A549 (cell line): ENCODE data around the gene RAD51B. TPM values are rescaled to one million over a fixed set of nuclear protein-coding genes. Genes with fewer than 3 reads are reported as not detected.

ENCODE experiments used
- ATAC-seq, 2 experiments: fragments of 200-7000 bp in 1 of 2; fragments of >200 bp in 1 of 2; cut with Nextera tagmentation in 1 of 2; cut with Tn5 transposase in 1 of 2; 3 replicates each; pipeline versions ENCODE4 v1.8.0 to v1.9.1; 2018 to 2020; ENCODE audit warnings: mild to moderate bottlenecking in 1 of 2, moderate library complexity in 1 of 2
- CTCF ChIA-PET: fragments of 300-600 bp; sonication (Branson Sonifier 250); formaldehyde crosslinking; extraction: SDS; loops from one replicate; lab custom pipeline; 2021; ENCODE audit warnings: antibody characterized with exemption, inconsistent platforms; lab: Yijun Ruan, JAX
- POLR2A ChIA-PET: fragments of 350-600 bp; formaldehyde crosslinking; extraction: SDS; loops from one replicate; lab custom pipeline; 2021; ENCODE audit warnings: antibody characterized with exemption, inconsistent platforms; lab: Yijun Ruan, JAX
- DNase-seq, 2 experiments: peaks; one replicate each; pipeline versions ENCODE4 v3.0.0 to v3.0.0-alpha.2; 2011 to 2016; ENCODE audit warnings: low read depth in 1 of 2, low spot score in 1 of 2
- FAIRE-seq: peaks from 2 replicates; lab custom pipeline; 2011; peaks lifted over from hg19 to GRCh38; lab: Jason Lieb, UNC
- H3K27ac ChIP-seq, 2 experiments: fragments of >200 bp; sonication (Bioruptor Twin); formaldehyde crosslinking; 3 replicates each; pipeline ENCODE4 v1.5.1; 2016 to 2017
- H3K4me1 ChIP-seq: fragments of >200 bp; sonication (Bioruptor Twin); formaldehyde crosslinking; 3 replicates; pipeline ENCODE4 v1.6.1; 2016
- H3K4me2 ChIP-seq: fragments of >200 bp; sonication (Bioruptor Twin); formaldehyde crosslinking; 3 replicates; pipeline ENCODE4 v1.6.1; 2016
- H3K4me3 ChIP-seq: fragments of >200 bp; sonication (Bioruptor Twin); formaldehyde crosslinking; 3 replicates; pipeline ENCODE4 v1.5.1; 2016
- H3K9me3 ChIP-seq: fragments of >200 bp; sonication (Bioruptor Twin); formaldehyde crosslinking; 3 replicates; pipeline ENCODE4 v1.6.1; 2016
- BCL3 ChIP-seq: fragments of >200 bp; sonication (Bioruptor Twin); formaldehyde crosslinking; IDR thresholded peaks from 3 replicates; pipeline ENCODE4 v1.6.1; 2016
- CHD4 ChIP-seq: fragments of 200-600 bp; sonication (generic); IDR thresholded peaks from 2 replicates; pipeline ENCODE4 v1.6.1; 2016; ENCODE audit warnings: antibody characterized with exemption, mild to moderate bottlenecking, borderline replicate concordance
- CTCF ChIP-seq: fragments of >200 bp; sonication (Bioruptor Twin); formaldehyde crosslinking; IDR thresholded peaks from 3 replicates; pipeline ENCODE4 v1.5.1; 2016
- EHF ChIP-seq: fragments of 250-450 bp; sonication (Bioruptor Pico); IDR thresholded peaks from 2 replicates; pipeline ENCODE4 v1.5.0; 2020; ENCODE audit warnings: mild to moderate bottlenecking
- ELK1 ChIP-seq: fragments of 150-350 bp; IDR thresholded peaks from 2 replicates; pipeline ENCODE4 v1.6.1; 2014; ENCODE audit warnings: low read depth, mild to moderate bottlenecking, low read length
- FOSB ChIP-seq: fragments of 250-450 bp; sonication (Bioruptor Pico); IDR thresholded peaks from 2 replicates; pipeline ENCODE4 v1.5.0; 2020; ENCODE audit warnings: mild to moderate bottlenecking, moderate library complexity
- FOSL2 ChIP-seq, 2 experiments: fragments of 450-650 bp in 1 of 2; fragments of >200 bp in 1 of 2; sonication (Bioruptor Twin) in 1 of 2; formaldehyde crosslinking; IDR thresholded peaks; 2 replicates each; pipeline versions ENCODE4 v1.5.0 to v1.6.1; 2016 to 2020; ENCODE audit warnings: mild to moderate bottlenecking in 1 of 2, moderate library complexity in 1 of 2
- FOXS1 ChIP-seq: fragments of 250-450 bp; sonication (Bioruptor Pico); IDR thresholded peaks from 2 replicates; pipeline ENCODE4 v1.5.0; 2020; ENCODE audit warnings: mild to moderate bottlenecking, moderate library complexity
- HDAC2 ChIP-seq: fragments of 200-600 bp; sonication (generic); IDR thresholded peaks from 2 replicates; pipeline ENCODE4 v1.6.1; 2016
- HOXB5 ChIP-seq: fragments of 250-450 bp; sonication (Bioruptor Pico); IDR thresholded peaks from 2 replicates; pipeline ENCODE4 v1.5.0; 2020; ENCODE audit warnings: mild to moderate bottlenecking, moderate library complexity
- JUN ChIP-seq, 2 experiments: fragments of >200 bp; sonication (Bioruptor Twin); formaldehyde crosslinking; IDR thresholded peaks; 2 replicates in 1 of 2; 3 replicates in 1 of 2; pipeline ENCODE4 v1.6.1; 2016 to 2017
- JUNB ChIP-seq: fragments of >200 bp; sonication (Bioruptor Twin); formaldehyde crosslinking; IDR thresholded peaks from 2 replicates; pipeline ENCODE4 v1.6.1; 2016
- MAX ChIP-seq: IDR thresholded peaks from 2 replicates; pipeline ENCODE4 v1.6.1; 2012
- MYC ChIP-seq: IDR thresholded peaks from 2 replicates; pipeline ENCODE4 v1.6.1; 2012; ENCODE audit warnings: mild to moderate bottlenecking, inconsistent platforms, low read length, improper control_type of control experiment, borderline replicate concordance
- NFE2L2 ChIP-seq: fragments of 150-350 bp; conservative IDR thresholded peaks from 2 replicates; pipeline ENCODE4 v1.6.1; 2014; ENCODE audit warnings: low read length
- NPAS2 ChIP-seq: fragments of 250-450 bp; sonication (Bioruptor Pico); IDR thresholded peaks from 2 replicates; pipeline ENCODE4 v1.8.0; 2022; ENCODE audit warnings: mild to moderate bottlenecking, moderate library complexity, borderline replicate concordance
- NR3C1 ChIP-seq: fragments of >200 bp; sonication (Bioruptor Twin); formaldehyde crosslinking; IDR thresholded peaks from 3 replicates; pipeline ENCODE4 v1.6.1; 2017
- PBX3 ChIP-seq: IDR thresholded peaks from 2 replicates; pipeline ENCODE4 v1.6.1; 2012
- POLR2A ChIP-seq: IDR thresholded peaks from 2 replicates; pipeline ENCODE4 v1.6.1; 2012; ENCODE audit warnings: mild to moderate bottlenecking, low read length
- RARB ChIP-seq: fragments of 250-450 bp; sonication (Bioruptor Pico); IDR thresholded peaks from 2 replicates; pipeline ENCODE4 v1.8.0; 2021; ENCODE audit warnings: mild to moderate bottlenecking, moderate library complexity
- RCOR1 ChIP-seq: fragments of 150-350 bp; IDR thresholded peaks from 2 replicates; pipeline ENCODE4 v1.6.1; 2014; ENCODE audit warnings: antibody characterized with exemption, low read length, low read depth
- RFX5 ChIP-seq: fragments of 450-650 bp; IDR thresholded peaks from 2 replicates; pipeline ENCODE4 v1.7.1; 2014; ENCODE audit warnings: antibody characterized with exemption, mild to moderate bottlenecking, moderate library complexity
- RNF2 ChIP-seq: fragments of 200-600 bp; sonication (generic); IDR thresholded peaks from 2 replicates; pipeline ENCODE4 v1.6.1; 2016; ENCODE audit warnings: low read depth, mild to moderate bottlenecking, antibody characterized with exemption, moderate library complexity, borderline replicate concordance
- ZC3H11A ChIP-seq: fragments of 450-650 bp; IDR thresholded peaks from 2 replicates; pipeline ENCODE4 v1.6.1; 2014; ENCODE audit warnings: antibody characterized with exemption, mild to moderate bottlenecking
- ZSCAN20 ChIP-seq: fragments of 250-450 bp; sonication (Bioruptor Pico); IDR thresholded peaks from 2 replicates; pipeline ENCODE4 v1.8.0; 2022; ENCODE audit warnings: mild to moderate bottlenecking, moderate library complexity
- WGBS: methylation state at CpG from one replicate; pipeline ENCODE4 v1.1.6; 2017; ENCODE audit errors: missing lambda C conversion rate; 5-methylcytosine and 5-hydroxymethylcytosine counted together
- polyA plus RNA-seq, 4 experiments: library from polyadenylated mRNA; depleted of rRNA in 3 of 4; stranded (reverse); fragments of >200 nt; fragmentation: RNase III in 1 of 4; extraction: RNeasy Plus Mini Kit Qiagen cat#74134 plus additional on column Dnase treatment in 1 of 4; gene quantifications; 2 replicates in 3 of 4; 3 replicates in 1 of 4; pipeline ENCODE4 v1.2.3, GENCODE V29; 2011 to 2017

The RAD51B gene
- polyA plus RNA-seq, 2 of the 4 experiments (the other 2 are of a cell fraction) = 7.2 to 10.8 TPM

GRCh38 chr14:67990576-67990975, 171.0 kb downstream of the RAD51B start:
- no peak for ATAC-seq
- ChIA-PET POLR2A (no interaction called here), CTCF (no interaction called here)
- no peaks in the 10 kb centered on the region for H3K9me3 ChIP-seq
- 90% methylated on average over 3 of the region's 3 CpGs for WGBS
- no peak overlapping the region for H3K4me3 ChIP-seq
- TF ChIP-seq NR3C1 = no peak
- no peaks in the 10 kb centered on the region for H3K4me1 ChIP-seq
- no peak for FAIRE-seq
- H3K27ac ChIP-seq = no peak overlapping the region
- no peak for DNase-seq
- H3K4me2 ChIP-seq = no peak overlapping the region

- TF ChIP-seq EHF (CRISPR knock-in tag) = no peak
- no peak for TF ChIP-seq POLR2A
- no peak for TF ChIP-seq RARB
- TF ChIP-seq FOXS1 (CRISPR knock-in tag) = no peak
- TF ChIP-seq RCOR1 = no peak
- no peak for TF ChIP-seq FOSB (CRISPR knock-in tag)
- no peak for TF ChIP-seq RNF2
- no peak for TF ChIP-seq CHD4
- TF ChIP-seq HOXB5 (CRISPR knock-in tag) = no peak
- no peak for TF ChIP-seq CTCF
- no peak for TF ChIP-seq ELK1
- TF ChIP-seq NFE2L2 = no peak
- TF ChIP-seq MAX = no peak
- no peak for TF ChIP-seq JUNB
- TF ChIP-seq ZSCAN20 (CRISPR knock-in tag) = no peak
- no peak for TF ChIP-seq NPAS2 (CRISPR knock-in tag)
- CTCF ChIA-PET = no interaction called here
- Histone ChIP-seq H3K4me1 (peaks cover 11% of the 10 kb centered on the region), H3K4me2 (no peak overlapping the region), H3K27ac (no peak overlapping the region; a peak in 1 of 6 replicates), H3K9me3 (no peaks in the 10 kb centered on the region), H3K4me3 (no peak overlapping the region)
- POLR2A ChIA-PET = no interaction called here
- peak; percentile 23 for FAIRE-seq
- no peak for DNase-seq
- no peak for ATAC-seq
Observed at GRCh38 chr14:67994531-67994930, 175.0 kb downstream of the RAD51B start.

GRCh38 chr14:67996235-67996634, 176.7 kb downstream of the RAD51B start:
- no peak overlapping the region for H3K4me3 ChIP-seq
- TF ChIP-seq ZC3H11A (peak; percentile 81), PBX3 (no peak)
- CTCF ChIA-PET = no interaction called here
- no peaks in the 10 kb centered on the region for H3K9me3 ChIP-seq
- peaks cover 28% of the 10 kb centered on the region for H3K4me1 ChIP-seq
- ATAC-seq (no peak), DNase-seq (no peak), FAIRE-seq (no peak)
- WGBS = 86% methylated on average over 4 of the region's 4 CpGs
- POLR2A ChIA-PET = no interaction called here
- no peak overlapping the region for H3K4me2 ChIP-seq
- no peak overlapping the region for H3K27ac ChIP-seq

GRCh38 chr14:67998834-67999233, 179.3 kb downstream of the RAD51B start:
- Histone ChIP-seq H3K4me3 (no peak overlapping the region), H3K9me3 (peaks cover 12% of the 10 kb centered on the region), H3K4me2 (peak overlapping the region; percentile 89), H3K4me1 (peaks cover 29% of the 10 kb centered on the region), H3K27ac (peak overlapping the region; percentile 76 to 80; a peak in 5 of 6 replicates)
- TF ChIP-seq BCL3 (no peak), JUN (IDR thresholded peaks at IDR 0.05) (no peak), ZC3H11A (no peak), HDAC2 (no peak), MYC (no peak), FOSL2 (IDR thresholded peaks at IDR 0.05) (no peak), FOSL2 (CRISPR knock-in tag; IDR thresholded peaks at IDR 0.05) (no peak), MAX (no peak), RFX5 (no peak)
- DNase-seq = no peak
- peak in 1 of 2 experiments; percentile 57; a peak in 3 of 6 replicates for ATAC-seq
- WGBS = 85% methylated on average over 1 of the region's 1 CpG
- peak; percentile 51 for FAIRE-seq
- ChIA-PET CTCF (no interaction called here), POLR2A (no interaction called here)
